GM21515 (cell line): Measurements from ENCODE around the gene MYL2.

Experiments used
- ATAC-seq: cut with Tn5 transposase; IDR thresholded peaks from one replicate; pipeline ENCODE4 v1.9.1; 2021; ENCODE audit not compliant: unreplicated experiment

The MYL2 gene

DNA sequence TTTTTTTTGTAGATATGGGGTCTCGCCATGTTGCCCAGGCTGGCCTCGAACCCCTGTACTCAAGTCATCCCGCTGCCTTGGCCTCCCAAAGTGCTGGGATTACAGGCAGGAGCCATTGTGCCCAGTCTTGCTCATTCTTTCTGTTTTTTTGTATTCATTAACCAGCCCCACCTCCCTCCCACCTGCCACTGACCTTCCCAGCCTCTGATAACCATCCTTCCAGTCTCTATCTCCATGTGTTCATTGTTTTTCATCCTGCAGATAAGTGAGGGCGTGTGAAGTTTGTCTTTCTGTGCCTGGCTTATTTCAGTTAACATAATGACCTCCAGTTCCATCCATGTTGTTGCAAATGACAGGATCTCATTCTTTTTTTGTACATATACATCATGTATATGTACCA lies 19.0 kb downstream of the MYL2 start:
- no peak for ATAC-seq

DNA sequence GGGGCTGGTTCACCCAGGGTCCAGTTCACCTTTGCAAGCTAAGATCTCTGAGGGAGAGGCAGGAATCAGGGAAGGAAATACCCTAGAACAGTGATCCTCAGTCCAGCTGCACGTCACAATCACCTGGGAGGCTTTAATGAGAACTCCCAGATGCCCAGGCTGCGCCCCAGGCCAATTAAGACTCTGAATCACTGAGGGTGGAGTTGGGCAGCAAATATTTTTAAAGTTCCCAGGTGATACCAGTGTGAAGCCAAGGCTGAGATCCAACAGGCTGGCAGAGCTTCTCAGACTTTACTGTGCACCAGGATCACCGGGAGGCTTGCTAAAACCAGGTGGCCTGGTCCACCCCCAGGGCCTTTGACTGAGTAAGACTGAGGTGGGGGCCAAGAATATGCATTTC lies 23.8 kb downstream of the MYL2 start:
- no peak for ATAC-seq

- no peak for ATAC-seq
These were observed 26.4 kb downstream of the MYL2 start for GRCh38 chr12:110893956-110894355.

DNA sequence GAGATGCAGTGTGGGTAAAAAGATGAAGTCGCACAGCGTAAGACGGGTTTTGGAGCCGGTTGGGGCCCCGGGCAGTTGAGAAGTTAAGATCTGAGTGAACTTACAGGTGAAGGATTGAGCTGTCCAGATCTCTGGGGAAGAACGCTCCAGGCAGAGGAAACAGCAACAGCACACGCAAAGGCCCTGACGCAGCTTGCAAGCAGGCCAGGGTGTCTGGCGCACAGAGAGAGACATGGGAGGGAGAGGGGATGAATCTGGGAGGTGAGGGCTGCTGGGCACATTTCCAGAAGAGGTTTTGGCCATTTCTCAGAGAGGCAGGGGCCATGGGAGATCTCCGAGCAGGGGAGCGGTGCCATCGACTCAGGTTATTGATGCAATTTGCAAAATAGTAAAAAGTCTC lies 31.0 kb downstream of the MYL2 start:
- ATAC-seq, result no peak

- no peak for ATAC-seq
These were observed 32.0 kb downstream of the MYL2 start for GRCh38 chr12:110888256-110888991.

- ATAC-seq, result no peak
These were observed 35.1 kb downstream of the MYL2 start for GRCh38 chr12:110885152-110885840.

DNA sequence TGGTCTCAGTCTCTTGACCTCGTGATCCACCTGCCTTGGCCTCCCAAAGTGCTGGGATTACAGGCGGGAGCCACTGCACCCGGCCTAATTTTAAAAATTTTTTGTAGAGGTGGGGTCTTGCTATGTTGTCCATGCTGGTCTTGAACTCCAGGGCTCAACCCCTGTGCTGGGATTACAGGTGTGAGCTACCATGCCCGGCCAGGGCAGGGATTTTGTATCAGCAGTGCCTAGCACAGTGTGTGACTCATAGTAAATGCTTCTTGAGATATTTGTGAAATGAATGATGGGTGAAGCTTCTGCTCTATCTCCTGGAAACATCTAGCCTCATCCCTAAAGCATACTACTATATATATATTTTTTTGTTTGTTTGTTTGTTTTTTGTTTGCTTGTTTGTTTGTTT lies 37.1 kb downstream of the MYL2 start:
- no peak for ATAC-seq

- no peak for ATAC-seq
These were observed 39.7 kb downstream of the MYL2 start for GRCh38 chr12:110880651-110881050.

DNA sequence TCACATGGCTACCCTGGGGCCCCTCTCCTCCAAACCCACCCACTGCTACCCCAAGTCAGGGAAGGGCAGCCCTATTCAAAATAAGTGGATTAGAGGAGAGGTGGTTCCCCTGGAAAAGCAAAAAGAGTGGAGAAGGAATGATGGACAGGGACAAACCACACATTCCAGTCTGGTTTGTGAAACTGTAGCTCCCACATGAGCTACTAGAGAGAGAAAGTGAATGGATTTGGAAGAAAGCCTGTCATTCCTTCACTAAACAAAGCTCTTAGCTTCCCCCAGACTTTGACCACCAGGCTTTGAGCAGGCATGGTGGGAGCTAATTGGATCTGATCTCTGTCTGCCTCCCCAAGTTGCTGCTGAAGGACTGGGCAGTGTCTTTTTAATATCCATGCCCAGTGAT lies 45.6 kb downstream of the MYL2 start:
- no peak for ATAC-seq

GRCh38 chr12:110874351-110874750 lies 46.0 kb downstream of the MYL2 start:
- no peak for ATAC-seq

GRCh38 chr12:110872100-110872499 lies 48.3 kb downstream of the MYL2 start:
- ATAC-seq, result no peak

- ATAC-seq, result no peak
These were observed 50.6 kb downstream of the MYL2 start for GRCh38 chr12:110869803-110870202.

DNA sequence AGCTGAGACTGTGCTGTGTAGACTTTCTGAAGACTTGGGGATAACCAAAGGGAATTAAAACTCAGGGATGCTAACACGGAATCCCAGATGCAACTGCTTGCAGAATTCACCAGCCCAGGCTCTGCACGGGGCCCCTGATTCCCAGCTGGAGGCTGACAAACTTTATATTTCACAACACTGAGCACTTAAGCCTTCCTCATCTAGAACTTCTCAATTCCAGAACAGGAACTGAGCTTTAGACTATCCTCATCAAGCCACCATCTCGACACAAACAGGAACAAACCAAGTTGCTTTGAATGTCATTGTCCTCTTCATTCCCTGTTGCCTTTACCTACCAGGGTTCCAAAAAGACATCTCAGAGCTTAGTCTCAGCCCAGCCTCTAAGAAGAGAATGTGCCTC lies 51.4 kb downstream of the MYL2 start:
- no peak for ATAC-seq

DNA sequence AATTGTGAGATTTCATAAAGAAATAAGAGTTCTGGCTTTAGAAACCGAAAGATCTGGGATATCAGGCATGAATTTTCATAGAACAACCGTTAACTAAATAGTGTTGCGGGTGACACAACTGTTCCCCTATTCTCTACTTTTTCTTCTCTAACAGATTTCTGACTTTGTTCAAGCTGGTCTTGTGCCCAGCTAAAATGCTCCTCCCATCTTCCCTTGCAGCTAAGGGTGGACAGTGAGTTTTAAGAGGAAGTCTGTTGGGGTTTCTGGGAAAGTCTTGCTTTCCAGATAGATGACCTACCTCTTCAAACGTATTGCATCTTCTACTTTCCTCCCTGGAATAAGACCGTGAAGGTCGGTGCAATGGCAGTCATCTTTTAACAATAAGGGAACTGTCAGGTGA lies 54.9 kb downstream of the MYL2 start:
- no peak for ATAC-seq

GRCh38 chr12:110863161-110863560 lies 57.2 kb downstream of the MYL2 start:
- ATAC-seq, result no peak

- no peak for ATAC-seq
These were observed 58.0 kb downstream of the MYL2 start for GRCh38 chr12:110862329-110862728.

- ATAC-seq, result no peak
These were observed 58.6 kb downstream of the MYL2 start for GRCh38 chr12:110861729-110862128.
